Smooth muscle cell (in vitro differentiated cells): ENCODE data around the gene RNU1-2. TPM values are rescaled to one million over a fixed set of nuclear protein-coding genes. Genes with fewer than 3 reads are reported as not detected.
"Not testable (repeated sequence)": the region's sequence is repeated elsewhere in the genome, so short reads cannot be mapped to it uniquely, and the experiment has no call there.

Experiments
- DNase-seq: peaks from one replicate; lab custom pipeline; 2025; ENCODE audit not compliant: unreplicated experiment; lab: John Stamatoyannopoulos, UW
- H2AFZ ChIP-seq: fragments of 200-600 bp; sonication (generic); 2 replicates; pipeline ENCODE4 v1.6.0; 2016; ENCODE audit warnings: antibody characterized with exemption, low read depth, mild to moderate bottlenecking
- H3F3A ChIP-seq: fragments of 200-600 bp; sonication (generic); 2 replicates; pipeline ENCODE4 v1.6.0; 2017; ENCODE audit warnings: antibody characterized with exemption, low read depth
- H3K27ac ChIP-seq: fragments of 200-600 bp; sonication (generic); 2 replicates; pipeline ENCODE4 v1.5.1; 2016; ENCODE audit warnings: low read depth, mild to moderate bottlenecking
- H3K27me3 ChIP-seq: fragments of 200-600 bp; sonication (generic); 2 replicates; pipeline ENCODE4 v1.6.1; 2016; ENCODE audit warnings: low read depth, mild to moderate bottlenecking
- H3K36me3 ChIP-seq: fragments of 200-600 bp; sonication (generic); 2 replicates; pipeline ENCODE4 v1.5.1; 2016; ENCODE audit warnings: low read depth
- H3K4me1 ChIP-seq: fragments of 200-600 bp; sonication (generic); 2 replicates; pipeline ENCODE4 v1.5.1; 2016; ENCODE audit warnings: low read depth
- H3K4me2 ChIP-seq: fragments of 200-600 bp; sonication (generic); 2 replicates; pipeline ENCODE4 v1.6.0; 2016; ENCODE audit warnings: mild to moderate bottlenecking
- H3K4me3 ChIP-seq: fragments of 200-600 bp; sonication (generic); 2 replicates; pipeline ENCODE4 v1.5.1; 2016; ENCODE audit warnings: mild to moderate bottlenecking
- H3K79me2 ChIP-seq: fragments of 200-600 bp; sonication (generic); 2 replicates; pipeline ENCODE4 v1.6.0; 2016; ENCODE audit warnings: low read depth, mild to moderate bottlenecking
- H3K9ac ChIP-seq: fragments of 200-600 bp; sonication (generic); 2 replicates; pipeline ENCODE4 v1.6.0; 2016; ENCODE audit warnings: low read depth
- H3K9me3 ChIP-seq: fragments of 200-600 bp; sonication (generic); replicated peaks from 2 replicates; pipeline ENCODE4 v1.5.1; 2016; ENCODE audit warnings: low read depth
- H4K20me1 ChIP-seq: fragments of 200-600 bp; sonication (generic); 2 replicates; pipeline ENCODE4 v1.6.0; 2016; ENCODE audit warnings: low read depth
- WGBS: methylation state at CpG from one replicate; pipeline ENCODE4 v1.1.7; 2016; ENCODE audit warnings: low lambda C conversion rate; 5-methylcytosine and 5-hydroxymethylcytosine counted together
- polyA plus RNA-seq: library from polyadenylated mRNA; unstranded; fragments of >200 nt; fragmentation: Nextera tagmentation; extraction: Ambion mirVana; gene quantifications from 2 replicates; pipeline ENCODE4 v1.2.1, GENCODE V29; 2016
- total RNA-seq: library from RNA; depleted of rRNA; stranded (reverse); fragments of >200 nt; gene quantifications from 2 replicates; pipeline ENCODE4 v1.2.3, GENCODE V29; 2014

RNU1-2 gene
- total and polyA plus RNA-seq, 2 experiments from 2014 or later, result under 0.01 to 4.2 TPM

DNA sequence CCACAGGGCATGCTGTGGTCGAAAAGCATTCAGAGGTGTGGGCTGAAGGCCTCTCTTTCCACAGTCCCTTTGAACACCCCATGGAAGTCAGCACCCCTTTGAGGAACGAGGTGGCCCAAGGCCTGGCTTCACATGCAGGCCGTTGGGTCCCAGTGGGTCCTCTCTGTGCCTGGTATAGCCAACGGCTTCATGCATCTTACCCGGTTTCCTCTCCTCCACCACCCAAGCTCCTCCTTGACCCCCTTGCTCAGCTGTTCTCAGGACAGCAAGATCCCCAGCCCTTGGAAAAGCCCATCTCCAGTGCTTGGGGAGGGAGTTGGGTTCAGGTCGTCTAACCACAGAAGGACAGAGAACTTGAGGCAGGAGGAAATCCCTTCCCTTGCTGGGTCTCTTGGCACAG is 27.0 kb upstream of the RNU1-2 start:
- H3K9ac ChIP-seq, H3K9me3 ChIP-seq, H3F3A ChIP-seq, H3K4me1 ChIP-seq, H2AFZ ChIP-seq, H3K79me2 ChIP-seq, H3K4me3 ChIP-seq, H3K36me3 ChIP-seq, DNase-seq, H3K27me3 ChIP-seq, H3K4me2 ChIP-seq, H3K27ac ChIP-seq, H4K20me1 ChIP-seq: not testable (repeated sequence)
- 91% methylated on average over 5 of the region's 6 CpGs for WGBS

- not testable (repeated sequence) for H3F3A ChIP-seq, H3K9ac ChIP-seq, DNase-seq, H3K27me3 ChIP-seq, H3K4me3 ChIP-seq, H3K4me1 ChIP-seq, H3K36me3 ChIP-seq, H2AFZ ChIP-seq, H3K4me2 ChIP-seq, H4K20me1 ChIP-seq, H3K27ac ChIP-seq, H3K9me3 ChIP-seq, H3K79me2 ChIP-seq
- 80% methylated on average over 7 of the region's 7 CpGs for WGBS
Observed at GRCh38 chr1:16869996-16870395, 25.8 kb upstream of the RNU1-2 start.

- not testable (repeated sequence) for H3F3A ChIP-seq, H3K4me3 ChIP-seq, H3K27ac ChIP-seq, DNase-seq, H4K20me1 ChIP-seq, H3K36me3 ChIP-seq, H3K9me3 ChIP-seq, H3K9ac ChIP-seq, H3K4me1 ChIP-seq, H3K4me2 ChIP-seq, H2AFZ ChIP-seq, H3K27me3 ChIP-seq, H3K79me2 ChIP-seq
- 78% methylated on average over 23 of the region's 23 CpGs for WGBS
Observed at GRCh38 chr1:16871171-16871570, 24.6 kb upstream of the RNU1-2 start.

- H3K4me1 ChIP-seq, H3K79me2 ChIP-seq, H3K36me3 ChIP-seq, H3K27ac ChIP-seq, H4K20me1 ChIP-seq, H3K9me3 ChIP-seq, H3K27me3 ChIP-seq, H3F3A ChIP-seq, H3K9ac ChIP-seq, H2AFZ ChIP-seq: not testable (repeated sequence)
- H3K4me2 ChIP-seq, result peak overlapping the region; percentile 79
- DNase-seq, result peak; percentile 27
- peak overlapping the region; percentile 36 for H3K4me3 ChIP-seq
- 4% methylated on average over 60 of the region's 66 CpGs for WGBS
Observed at GRCh38 chr1:16872152-16873075, 23.4 kb upstream of the RNU1-2 start.

- 9% methylated on average over 34 of the region's 52 CpGs for WGBS
- not testable (repeated sequence) for H3K9ac ChIP-seq, H2AFZ ChIP-seq, H3K36me3 ChIP-seq, H3K9me3 ChIP-seq, H3K79me2 ChIP-seq, H4K20me1 ChIP-seq, H3K27me3 ChIP-seq, H3F3A ChIP-seq, H3K27ac ChIP-seq, H3K4me1 ChIP-seq
- H3K4me3 ChIP-seq, result peak overlapping the region; percentile 36
- DNase-seq, result peak; percentile 17
- peak overlapping the region; percentile 79 for H3K4me2 ChIP-seq
Observed at GRCh38 chr1:16873076-16873879, 22.5 kb upstream of the RNU1-2 start.

GRCh38 chr1:16874968-16875765 is 20.6 kb upstream of the RNU1-2 start:
- not testable (repeated sequence) for H3K9ac ChIP-seq, H3K4me2 ChIP-seq, H3K4me3 ChIP-seq, H2AFZ ChIP-seq, DNase-seq, H3K79me2 ChIP-seq, H4K20me1 ChIP-seq, H3K4me1 ChIP-seq, H3K27me3 ChIP-seq, H3K36me3 ChIP-seq, H3F3A ChIP-seq, H3K9me3 ChIP-seq, H3K27ac ChIP-seq
- 32% methylated on average over 30 of the region's 35 CpGs for WGBS

- not testable (repeated sequence) for H3K9me3 ChIP-seq, H4K20me1 ChIP-seq, H3K4me3 ChIP-seq, H3K36me3 ChIP-seq, H3K9ac ChIP-seq, H2AFZ ChIP-seq, H3K4me1 ChIP-seq, H3K27me3 ChIP-seq, H3K4me2 ChIP-seq, H3K79me2 ChIP-seq, DNase-seq, H3K27ac ChIP-seq, H3F3A ChIP-seq
- 92% methylated on average over 1 of the region's 1 CpG for WGBS
Observed at GRCh38 chr1:16881742-16882141, 14.0 kb upstream of the RNU1-2 start.
